Gastrocnemius medialis (tissue), 4 donors: ENCODE results near the gene NFIA.

Experiments used
- POLR2A ChIP-seq, 2 donors: fragments of 450-650 bp; IDR thresholded peaks; one replicate each; pipeline ENCODE4 v1.6.1; 2017; ENCODE audit warnings: antibody characterized with exemption in 2 of 2, mild to moderate bottlenecking in 2 of 2, moderate library complexity in 2 of 2
- TF ChIP-seq, protein P1 (sequence below), 5 experiments: fragments of 450-650 bp in 3 of 5; fragments of 200-600 bp in 2 of 5; sonication (generic) in 2 of 5; IDR thresholded peaks in 4 of 5; conservative IDR thresholded peaks in 1 of 5; 1 replicate in 4 of 5; 2 replicates in 1 of 5; pipeline ENCODE4 v1.5.1; 2016 to 2019; ENCODE audit warnings: antibody characterized with exemption in 5 of 5, mild to moderate bottlenecking in 3 of 5, moderate library complexity in 3 of 5

DNA sequence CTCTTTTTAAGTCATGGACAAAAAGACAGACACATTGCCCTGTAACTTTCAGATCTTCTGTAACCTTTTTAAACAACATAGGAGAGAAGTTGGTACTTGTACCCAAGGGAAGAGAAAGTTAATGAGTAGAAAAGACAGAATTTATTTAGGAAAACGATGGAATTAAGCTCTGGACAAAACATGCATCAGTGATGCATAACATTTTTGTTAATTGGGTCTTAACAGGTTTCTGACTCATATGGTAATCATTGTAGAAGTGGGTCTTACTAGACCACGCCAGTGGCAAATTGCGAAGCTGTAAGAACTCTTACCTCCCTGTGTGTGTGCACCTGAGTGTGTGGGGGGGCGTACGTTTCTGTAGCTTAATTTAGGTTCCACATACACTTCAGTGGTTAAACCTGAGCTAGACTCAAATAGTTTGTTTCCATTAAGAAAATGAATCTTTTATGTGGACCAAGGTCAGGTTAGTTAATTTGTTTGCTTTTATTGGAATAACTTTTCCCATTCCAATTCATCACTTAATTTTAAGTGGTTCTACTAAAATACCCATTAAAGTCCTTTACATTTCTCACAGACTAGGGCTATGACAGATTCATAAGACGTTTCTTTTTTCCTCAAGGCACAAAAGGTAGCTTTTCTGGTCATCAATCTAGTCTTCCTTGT is 48.1 kb downstream of the NFIA start:
- TF ChIP-seq, protein P1, sequence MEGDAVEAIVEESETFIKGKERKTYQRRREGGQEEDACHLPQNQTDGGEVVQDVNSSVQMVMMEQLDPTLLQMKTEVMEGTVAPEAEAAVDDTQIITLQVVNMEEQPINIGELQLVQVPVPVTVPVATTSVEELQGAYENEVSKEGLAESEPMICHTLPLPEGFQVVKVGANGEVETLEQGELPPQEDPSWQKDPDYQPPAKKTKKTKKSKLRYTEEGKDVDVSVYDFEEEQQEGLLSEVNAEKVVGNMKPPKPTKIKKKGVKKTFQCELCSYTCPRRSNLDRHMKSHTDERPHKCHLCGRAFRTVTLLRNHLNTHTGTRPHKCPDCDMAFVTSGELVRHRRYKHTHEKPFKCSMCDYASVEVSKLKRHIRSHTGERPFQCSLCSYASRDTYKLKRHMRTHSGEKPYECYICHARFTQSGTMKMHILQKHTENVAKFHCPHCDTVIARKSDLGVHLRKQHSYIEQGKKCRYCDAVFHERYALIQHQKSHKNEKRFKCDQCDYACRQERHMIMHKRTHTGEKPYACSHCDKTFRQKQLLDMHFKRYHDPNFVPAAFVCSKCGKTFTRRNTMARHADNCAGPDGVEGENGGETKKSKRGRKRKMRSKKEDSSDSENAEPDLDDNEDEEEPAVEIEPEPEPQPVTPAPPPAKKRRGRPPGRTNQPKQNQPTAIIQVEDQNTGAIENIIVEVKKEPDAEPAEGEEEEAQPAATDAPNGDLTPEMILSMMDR (IDR thresholded peaks at IDR 0.05 in 4 of 5, conservative IDR thresholded peaks at IDR 0.05 in 1 of 5) = no peak
- TF ChIP-seq POLR2A (IDR thresholded peaks at IDR 0.05) = no peak
